Dedifferentiated amniotic fluid mesenchymal stem cell (primary cell): Measurements from ENCODE around the gene TEX48.

Experiments
- DNase-seq: peaks from one replicate; pipeline ENCODE4 v3.0.0-alpha.2; 2016; ENCODE audit errors: extremely low spot score

Gene TEX48

DNA sequence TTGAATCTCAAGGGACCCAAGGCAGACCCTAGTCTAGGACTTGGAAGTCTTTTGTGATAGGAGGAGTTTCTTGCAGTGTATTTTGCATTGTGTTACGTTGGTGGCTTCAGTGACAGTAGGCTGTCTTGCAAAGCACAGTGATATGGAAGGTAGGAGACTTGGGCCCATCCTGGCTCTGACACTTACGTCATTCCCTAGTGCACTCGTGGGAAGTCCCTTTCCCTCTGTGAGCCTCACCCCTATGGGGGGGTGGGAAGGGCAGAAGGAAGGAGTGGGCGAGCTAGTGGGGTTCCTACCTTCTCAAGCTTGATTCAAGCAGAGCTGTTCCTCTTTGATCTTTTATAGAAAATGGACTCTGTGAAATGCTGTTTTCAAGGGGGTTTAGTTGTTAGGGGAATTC is 15.1 kb downstream of the TEX48 start:
- DNase-seq = no peak

DNA sequence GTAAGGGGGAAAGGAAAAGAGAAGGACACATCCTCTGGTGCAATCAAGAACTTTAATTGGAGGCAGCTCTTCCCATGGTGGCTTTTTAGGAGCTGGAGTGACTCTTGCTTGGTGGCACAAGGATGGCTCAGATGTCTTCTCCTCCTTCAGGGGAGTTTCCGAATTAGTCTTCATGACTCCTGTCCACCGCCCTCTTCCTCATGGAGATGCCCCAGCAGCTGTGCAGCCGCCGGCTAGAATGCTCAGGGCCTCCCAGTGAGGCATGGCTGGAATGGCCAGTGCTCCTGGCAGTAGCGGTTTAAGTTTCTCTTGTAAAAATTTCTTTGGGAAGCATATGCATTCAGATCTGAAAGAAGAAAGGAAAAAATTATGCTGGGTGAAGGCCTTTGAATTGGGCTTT is 15.6 kb downstream of the TEX48 start:
- DNase-seq = no peak

DNA sequence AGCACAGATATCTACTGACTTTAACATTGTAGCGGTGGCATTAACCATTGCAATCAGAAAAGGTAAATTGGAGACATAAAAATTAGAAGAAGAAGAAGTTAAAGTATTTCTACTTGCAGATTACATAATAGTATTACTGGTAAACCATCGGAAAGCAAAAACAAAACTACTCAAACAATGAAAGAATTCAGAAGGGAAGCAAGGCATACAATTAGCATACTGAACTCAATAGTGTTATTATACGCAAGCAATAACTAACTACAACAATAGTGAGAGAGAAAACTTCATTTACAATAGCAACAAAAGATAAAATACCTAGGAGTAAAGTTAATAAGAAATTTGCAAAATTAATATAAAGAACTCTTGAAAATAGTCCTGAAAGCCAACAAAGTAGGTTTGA is 17.8 kb downstream of the TEX48 start:
- no peak for DNase-seq

DNA sequence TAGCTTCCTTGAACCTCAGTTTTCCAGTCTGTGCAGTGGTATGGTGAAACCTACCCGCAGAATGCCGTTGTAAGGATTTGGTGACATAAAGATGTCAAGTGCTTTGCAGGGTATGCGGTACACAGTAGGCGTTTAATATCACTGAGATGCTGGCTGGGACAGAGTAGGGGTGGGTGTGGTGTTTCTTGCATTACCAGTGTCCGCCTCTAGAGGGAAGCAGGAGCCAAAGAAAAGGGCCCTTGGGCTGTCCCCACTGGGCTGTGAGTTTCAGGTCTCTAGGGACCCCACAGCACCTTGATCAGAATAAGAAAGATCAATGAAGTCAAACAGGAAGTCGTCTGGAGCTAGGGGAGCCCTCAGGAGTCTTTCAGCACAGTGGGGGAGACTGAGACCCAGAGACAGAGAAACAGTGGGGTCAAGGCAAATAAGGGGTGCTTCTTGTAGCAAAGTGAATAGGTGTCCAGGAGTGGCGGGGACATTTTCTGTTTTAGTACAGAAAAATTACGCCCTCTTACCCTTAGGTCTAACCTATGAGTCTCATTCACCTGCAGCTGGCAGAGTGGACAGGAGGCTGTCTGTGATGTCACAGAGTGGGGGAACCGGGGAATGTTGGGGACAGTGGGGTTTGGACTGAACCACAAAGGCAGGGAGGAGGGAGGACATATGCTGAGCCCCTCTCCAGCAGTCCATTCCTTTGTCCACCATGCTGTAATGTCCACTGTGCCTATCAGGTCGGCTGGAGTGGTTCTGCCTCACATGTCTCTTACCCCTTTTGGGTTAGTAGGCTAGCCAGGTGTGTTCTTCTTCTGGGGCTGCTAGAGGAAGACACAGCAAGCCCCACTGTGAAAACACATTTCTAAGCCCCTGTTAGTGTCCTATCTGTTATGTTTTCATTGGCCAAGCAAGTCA is 19.7 kb downstream of the TEX48 start:
- peak; percentile 25 for DNase-seq

DNA sequence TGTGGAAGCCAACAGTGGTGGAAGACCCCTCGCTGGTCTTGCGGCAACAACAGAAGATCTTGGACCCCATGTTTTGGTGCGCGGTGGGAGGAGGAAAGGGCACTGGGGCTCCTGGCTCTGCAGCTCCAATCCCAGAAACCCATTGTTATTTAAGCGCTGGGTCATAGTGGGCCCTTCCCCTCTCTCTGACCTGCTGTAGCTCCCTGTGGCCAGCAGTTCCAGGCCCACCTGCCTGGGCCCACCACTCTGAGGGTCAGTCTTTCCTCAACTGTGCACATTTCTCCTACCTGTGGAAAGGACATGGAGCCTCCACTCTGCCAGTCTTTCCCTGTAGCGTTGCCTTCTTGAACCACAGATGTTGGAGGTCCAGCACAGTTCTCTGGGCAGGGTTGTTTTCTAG is 24.3 kb downstream of the TEX48 start, which contains the start of gene TEX53:
Gene TEX53 (minus strand): TSS at position 101 of the 400 bp plus-strand sequence. CDS start 31 bp downstream, at position 70.
- no peak for DNase-seq

DNA sequence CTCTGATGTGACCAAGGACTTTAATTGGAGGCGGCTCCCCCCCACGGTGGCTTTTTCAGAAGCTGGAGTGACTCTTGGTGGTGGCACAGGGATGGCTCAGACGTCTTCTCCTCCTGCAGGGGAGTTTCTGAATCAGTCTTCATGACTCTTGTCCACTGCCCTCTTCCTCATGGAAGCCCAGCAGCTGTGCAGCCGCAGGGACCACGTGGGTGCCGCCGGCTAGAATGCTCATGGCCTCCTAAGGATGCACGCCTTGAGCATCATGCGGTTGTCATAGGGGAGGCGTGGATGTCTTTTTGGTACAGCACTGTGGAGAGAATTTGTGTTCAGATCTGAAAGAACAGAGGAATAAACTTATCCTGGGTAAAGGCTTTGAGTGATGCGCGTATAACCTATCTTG is 25.7 kb downstream of the TEX48 start:
- no peak for DNase-seq

DNA sequence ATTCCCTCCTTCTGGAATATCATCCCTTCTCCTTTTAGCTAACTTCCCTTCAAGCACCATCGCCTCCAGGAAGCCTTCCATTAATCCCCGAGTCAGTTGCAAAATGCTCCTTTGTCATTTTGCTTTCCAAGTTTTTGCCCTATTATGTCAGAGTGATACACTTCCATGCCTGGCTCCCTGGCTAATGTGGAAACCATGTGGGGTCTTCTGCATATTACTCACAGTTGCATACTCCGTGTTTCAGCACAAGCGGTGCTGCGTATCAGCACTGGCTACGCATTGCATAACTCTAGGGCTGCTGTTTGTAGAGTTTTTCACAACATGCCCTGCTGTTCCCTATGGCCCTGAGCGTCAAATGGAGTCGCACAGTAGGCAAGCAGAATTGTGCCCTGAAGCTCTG is 26.3 kb downstream of the TEX48 start:
- DNase-seq = no peak

DNA sequence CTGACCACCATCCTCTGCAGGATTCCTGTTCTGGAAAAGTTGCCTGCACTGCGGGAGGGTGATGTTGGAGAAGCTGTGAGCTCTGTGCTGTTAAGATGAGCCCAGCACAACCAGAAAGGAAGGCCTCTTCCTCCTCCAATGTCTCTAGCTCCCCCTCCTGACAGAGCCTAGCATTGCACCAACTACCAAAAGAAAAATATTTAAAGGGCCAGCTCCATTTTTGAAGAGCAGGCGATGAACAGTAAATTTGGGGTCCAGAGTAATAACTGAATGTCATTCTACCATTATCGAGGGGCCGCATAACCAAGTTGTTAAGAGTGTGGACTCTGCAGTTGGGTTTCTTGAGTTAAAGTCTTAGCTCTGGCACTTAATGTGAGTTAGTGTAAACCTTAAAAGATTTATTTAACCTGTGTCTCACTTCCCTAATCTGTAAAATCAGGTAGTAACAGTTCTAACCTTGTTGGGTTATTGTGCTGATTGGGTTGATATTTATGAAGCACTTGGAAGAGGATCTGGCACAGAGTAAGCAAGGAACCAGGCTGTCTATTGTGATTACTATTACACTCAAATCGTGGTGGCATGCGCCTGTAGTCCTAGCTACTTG is 28.3 kb downstream of the TEX48 start:
- DNase-seq = peak; percentile 74

DNA sequence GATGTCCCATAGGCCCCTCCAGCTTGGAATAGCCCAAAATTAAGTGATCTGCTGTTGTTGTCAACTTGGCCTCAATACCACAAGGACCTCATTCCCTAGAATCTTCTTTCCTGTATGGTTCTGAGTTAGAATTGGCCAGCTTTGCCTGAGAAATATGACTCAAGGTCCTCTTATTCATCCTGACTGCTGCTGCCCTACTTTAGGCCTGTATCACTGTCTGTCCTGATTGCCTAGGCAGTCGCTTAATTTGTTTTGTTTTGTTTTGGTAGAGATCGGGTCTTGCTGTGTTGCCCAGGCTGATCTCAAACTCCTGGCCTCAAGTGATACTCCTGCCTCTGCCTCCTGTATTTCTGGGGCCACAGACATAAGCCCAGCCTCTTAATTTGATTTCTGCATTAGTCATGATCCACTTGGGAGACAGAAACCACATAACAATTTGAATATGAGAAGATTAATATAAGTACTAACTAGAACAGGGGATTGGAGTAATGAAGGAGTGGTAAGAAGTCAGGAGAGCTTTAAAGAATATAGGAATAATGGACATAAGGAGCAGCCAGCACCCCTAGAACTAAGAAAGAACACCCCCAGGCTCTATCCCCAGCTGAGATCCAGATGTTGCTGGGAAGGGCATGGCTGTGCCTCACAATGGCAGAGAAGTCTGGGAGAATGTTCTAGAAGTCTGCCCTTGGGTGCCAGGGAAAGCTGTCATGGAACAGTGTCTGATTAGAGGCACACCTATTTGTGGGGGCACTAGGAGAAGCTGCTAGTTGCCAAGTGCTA is 29.0 kb downstream of the TEX48 start:
- peak; percentile 19 for DNase-seq

DNA sequence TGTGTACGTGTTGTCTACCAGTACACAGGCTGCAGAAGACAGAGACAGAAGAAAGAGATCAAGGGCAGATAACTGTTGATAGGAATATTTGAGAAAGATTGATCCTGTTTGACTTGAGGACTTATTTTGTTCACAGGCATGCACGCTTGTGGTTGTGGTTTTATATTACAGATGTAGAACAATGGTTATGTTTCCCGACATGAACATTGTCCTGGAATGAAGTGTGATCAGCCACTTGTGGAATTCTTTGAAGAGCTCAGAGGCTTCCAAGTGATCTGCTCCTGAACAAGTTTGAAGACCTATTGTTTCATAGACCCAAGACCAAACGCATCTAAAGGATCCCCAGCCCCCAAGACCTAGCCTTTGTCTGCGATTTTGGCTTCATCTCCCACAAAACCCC is 38.1 kb downstream of the TEX48 start:
- DNase-seq = no peak

DNA sequence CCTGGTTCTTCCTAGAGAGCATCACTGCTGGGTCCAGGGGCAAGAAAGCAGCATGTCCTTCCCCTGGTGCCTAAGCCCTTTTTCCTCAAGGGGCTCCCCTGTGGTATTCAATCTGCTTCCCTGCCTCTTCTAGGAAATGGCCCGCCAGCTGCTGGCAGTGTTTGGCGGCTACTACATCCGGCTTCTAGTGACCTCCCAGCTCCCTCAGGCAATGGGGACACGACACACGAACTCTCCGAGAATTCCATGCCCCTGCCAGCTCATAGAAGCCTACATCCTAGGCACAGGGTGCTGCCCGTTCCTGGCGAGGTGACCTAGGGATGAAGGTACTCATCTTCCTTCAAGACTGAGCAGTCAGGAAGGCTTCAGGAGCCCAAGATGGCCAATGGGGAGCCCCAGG is 39.0 kb downstream of the TEX48 start:
- no peak for DNase-seq

DNA sequence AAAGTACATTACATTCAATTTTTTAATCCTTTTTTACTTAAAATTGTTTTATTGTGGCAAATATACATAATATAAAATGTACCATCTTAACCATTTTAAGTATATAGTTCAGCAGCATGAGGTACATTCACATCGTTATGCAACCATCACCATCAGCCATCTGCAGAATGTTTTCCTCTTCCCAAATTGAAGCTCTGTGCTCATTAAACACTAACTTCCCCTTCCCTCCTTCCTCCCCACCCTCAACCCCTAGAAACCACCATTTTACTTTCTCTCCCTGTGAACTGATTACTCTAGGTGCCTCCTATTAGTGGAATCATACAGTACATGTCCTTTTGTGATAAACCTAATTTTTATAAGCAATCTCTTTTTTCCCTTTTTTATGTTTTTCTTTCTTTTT is 40.0 kb downstream of the TEX48 start:
- no peak for DNase-seq

DNA sequence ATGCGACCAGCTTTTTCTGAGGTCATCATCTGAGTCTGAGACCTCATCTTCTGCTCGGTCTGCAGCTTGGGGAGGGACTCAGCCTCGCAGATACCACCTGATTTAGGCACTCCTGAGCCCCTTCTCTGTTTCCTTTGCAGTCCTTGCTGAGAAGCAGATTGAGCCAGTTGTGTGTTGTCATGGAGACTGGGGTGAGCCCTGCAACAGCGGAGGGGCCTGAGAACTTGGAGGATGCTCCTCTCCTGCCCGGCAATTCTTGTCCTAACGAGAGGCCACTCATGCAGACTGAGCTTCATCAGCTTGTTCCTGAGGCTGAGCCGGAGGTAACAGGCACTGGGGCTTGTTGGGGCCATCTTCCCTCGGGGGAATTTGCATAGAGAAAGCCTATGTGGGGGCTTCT is 43.6 kb downstream of the TEX48 start:
- DNase-seq = no peak

DNA sequence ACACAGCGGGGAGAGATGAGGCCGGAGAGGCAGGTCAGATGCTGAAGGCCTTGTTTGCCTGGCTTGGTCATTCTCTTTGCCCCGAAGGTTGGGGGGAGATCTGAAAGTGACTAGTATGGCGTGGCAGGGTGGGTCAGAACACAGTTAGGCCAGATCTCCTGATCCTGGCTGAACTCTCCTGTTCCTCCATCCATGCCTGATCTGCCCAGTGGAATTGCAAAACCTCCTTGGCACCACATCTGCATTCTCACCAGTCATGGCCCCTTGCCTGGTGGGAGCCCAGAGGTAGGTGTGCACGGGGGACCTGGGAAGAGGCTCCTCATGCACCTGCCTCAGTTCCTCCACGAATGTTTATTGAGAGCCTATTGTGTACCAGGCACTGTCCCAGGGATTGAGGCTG is 47.6 kb downstream of the TEX48 start:
- no peak for DNase-seq

DNA sequence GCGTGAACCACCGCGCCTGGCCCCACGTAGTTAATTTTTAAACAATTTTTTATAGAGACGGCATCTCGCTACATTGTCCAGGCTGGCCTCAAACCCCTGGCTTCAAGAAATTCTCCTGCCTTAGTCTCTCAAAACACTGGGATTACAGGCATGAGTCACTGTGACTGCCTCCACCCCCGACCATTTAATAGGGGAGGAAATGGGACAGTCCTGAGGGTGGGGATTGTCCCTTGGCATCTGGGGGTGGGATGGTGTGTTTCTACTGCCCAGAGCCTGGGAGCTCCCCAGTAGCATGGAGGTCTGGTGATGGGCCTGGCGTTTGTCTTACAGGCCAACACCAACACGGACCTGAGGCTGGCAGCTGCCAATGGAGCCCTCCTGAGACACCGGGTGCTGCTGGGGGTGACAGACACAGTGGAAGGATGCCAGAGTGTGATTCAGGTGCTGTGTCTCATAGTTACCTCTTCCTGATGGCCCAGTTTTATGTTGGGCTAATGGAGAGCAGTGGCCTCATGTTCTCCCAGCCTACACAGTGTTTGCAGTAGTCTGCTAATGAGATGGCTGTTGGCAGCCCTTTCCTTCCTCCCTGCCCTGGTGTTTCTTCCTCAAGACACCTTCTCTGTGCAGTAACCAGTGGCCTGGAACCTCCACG is 48.4 kb downstream of the TEX48 start:
- no peak for DNase-seq

DNA sequence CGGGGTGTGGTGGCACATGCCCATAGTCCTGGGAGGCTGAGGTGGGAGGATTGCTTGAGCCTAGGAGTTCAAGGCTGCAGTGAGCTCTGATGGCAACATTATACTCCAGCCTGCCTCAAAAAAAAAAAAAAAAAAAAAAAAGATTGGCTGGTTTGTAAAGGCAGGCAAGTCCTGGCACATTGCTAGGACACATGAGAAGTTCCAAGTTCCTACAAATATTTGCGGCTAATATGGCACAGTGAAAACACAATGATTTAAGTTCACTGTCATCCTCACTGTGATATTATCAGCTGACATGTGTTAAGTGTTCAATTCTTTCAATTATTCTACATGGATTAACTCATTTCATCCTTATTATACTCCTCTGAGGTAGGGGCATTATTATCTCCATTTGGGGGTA is 50.8 kb downstream of the TEX48 start:
- no peak for DNase-seq

DNA sequence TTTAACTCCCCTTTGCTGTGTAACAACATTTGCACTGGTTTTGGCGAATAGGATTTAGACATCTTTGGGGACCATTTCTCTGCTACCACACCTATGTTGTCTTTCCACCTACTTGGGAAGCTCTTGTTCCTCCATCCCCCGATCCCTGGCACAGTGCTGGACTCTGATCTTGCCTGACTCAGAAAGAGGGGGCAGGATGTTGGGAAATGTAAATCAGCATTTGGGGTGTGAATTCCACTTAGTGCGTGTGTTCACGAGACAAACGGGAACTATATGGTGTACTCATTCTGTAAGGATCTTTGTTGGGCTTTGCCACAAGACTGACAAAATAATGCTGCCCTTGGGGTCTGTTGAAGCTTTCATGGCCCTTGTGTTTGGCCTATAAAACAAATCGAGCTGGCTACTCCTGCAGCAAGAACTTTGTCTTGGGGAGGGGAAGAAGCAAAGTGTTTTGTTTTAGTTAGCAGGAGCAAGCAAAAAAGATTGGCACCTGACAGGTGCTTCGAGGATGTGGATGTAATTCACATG is 52.4 kb downstream of the TEX48 start:
- no peak for DNase-seq

DNA sequence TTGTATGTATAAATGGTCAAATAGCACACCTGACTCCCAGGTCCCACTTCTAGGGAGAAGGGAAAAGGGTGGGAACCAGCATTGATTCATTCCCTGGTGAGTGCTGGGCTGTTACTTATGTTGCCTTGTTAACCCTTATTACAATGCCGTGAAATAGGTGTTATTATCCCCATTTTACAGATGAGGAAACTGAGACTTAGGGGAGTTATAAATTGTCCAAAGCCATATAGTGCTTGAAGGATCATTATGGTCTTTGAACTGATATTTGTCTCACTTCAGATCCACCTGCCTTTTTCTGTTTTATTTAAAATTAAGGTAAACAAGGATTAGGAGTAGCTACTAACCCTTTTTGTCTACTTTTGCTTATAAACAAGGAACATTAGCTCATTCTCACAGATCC is 54.4 kb downstream of the TEX48 start:
- no peak for DNase-seq

DNA sequence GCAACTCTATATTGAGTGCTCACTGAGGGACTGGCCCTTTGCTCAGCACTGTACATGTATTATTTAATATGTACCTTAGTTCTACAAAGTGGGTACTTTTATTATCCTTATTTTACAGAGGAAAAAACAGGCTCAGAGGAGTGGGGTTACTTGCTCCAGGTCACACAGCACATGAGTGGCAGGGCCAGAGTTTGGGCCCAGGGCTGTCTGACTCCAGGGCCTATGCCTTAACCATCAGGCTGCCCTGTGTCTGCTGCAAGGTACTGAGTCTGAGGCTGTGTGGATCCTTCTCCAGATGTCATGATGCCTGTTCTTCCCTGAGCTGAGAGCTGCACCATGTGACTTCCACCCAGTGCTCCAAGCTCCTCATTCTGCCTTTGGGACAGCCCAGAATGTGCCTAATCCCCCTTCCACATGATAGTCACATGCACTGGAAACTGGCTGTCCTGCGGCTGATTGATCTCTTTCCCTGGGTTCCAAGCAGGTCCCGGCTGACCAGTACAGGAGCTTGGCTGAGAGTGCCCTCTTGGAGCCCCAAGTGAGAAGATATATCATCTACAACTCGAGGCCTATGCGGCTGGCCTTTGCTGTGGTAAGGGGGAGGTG is 55.5 kb downstream of the TEX48 start:
- DNase-seq = no peak

DNA sequence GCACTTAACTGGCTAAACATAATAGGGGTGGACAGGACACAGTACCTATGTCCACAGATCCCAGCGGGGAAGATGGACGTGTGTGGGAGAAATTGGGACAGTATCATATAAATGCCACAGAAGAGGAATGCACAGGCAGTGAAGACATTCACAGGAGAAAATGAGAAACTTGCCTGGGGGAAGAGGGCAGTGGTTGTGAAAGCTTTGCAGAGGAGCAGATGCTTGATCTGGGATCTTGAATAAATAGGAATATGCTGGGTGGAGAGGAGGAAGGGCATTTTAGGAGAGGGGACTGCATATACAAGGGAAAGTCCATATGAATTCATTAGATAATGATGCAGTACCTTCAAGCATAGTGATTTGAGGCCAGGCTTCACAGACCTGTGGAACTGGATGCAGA is 57.3 kb downstream of the TEX48 start:
- DNase-seq = no peak

DNA sequence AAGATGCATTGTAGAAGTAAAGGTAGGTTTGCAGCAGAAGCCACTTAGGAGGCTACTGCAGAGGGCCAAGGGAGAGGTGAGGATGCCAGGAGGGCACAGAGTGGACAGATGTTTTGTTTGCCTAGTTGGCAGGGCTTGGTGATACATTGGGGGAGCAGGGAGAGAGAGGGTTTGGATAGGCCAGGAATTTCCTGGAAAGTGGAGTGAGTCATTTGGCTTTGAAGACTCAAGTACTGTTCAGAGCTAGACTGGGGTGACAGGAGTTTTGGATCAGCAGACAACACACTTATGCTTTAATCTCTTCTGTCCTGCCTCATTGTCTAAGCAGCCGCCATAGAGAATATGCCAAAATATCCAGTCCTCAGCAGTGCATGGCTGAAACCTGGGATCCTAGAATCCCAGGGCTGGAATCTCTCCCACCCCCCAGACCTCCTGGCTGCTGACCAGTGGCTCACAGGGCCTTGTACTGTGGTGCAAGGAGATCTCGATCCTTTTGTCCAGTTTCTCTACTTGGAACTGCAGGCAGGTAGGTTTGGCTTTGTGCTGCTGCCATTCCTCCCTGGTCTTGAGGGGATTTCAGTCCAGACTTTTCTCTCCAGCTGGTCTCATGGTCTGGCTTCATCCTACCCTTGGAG is 59.9 kb downstream of the TEX48 start:
- peak; percentile 35 for DNase-seq
